ENCODE results near the gene WASF3. TPM values are rescaled to one million over a fixed set of nuclear protein-coding genes. Genes with fewer than 3 reads are reported as not detected.
A peak's percentile ranks its signal among the peaks of the same experiment; 100 is the strongest.

The WASF3 gene
- total RNA-seq, 1 donor from 2014 or later = 9.4 TPM

DNA sequence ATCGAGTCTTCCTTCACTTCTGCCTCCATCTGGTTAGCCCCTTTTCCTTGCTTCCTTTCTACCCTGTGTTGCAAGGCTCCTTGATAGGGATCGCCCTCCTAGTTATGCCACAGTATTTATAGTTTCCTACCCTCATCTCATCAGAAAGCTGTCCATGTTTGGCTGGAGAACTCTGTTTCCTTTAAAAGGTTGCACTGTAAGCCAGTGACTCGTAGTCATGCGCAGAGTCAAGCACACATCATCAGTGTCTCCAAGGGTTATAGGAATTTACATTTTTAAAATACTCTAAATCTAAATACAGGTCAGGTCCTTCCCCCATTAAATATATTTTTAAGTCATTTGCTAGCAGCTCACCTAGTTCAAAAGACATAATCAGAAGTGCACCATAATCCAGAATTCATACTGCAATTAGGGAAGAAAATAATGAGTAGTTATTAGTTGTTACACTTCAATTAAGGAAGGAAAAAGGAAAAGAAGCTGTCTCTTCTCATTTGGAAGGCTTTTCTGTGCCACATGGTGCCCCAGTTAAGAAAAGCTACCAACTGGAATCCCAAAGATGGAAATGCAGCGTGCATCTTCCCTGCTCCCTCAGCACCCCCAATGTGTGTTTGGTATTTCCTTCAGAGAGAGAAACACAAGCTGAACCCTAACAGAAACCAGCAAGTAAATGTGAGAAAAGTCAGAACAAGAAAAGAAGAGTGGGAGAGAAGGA, 122.1 kb downstream of the WASF3 start:
- no peak for DNase-seq (ENCODE audit: low spot score)

GRCh38 chr13:26680123-26680450, 122.6 kb downstream of the WASF3 start:
- no peak for DNase-seq (ENCODE audit: low spot score)

DNA sequence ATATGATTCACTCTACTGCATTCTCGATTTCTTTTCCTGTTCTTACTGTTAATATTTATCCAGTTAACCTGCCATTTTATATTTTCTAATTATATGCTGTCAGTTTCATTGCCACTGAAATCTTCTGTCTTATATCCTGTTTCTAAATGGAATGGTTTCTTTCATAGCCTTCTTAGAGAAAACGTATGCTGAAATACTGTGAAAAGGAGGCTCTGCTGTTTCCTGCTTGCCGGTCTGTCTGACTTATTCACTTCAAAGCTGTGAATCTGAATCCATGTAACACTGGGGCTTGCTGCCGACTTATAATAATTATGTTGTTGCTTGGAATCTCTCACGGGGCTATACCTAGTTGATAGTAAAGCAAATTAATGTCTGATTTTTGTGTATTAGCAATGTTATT, 123.1 kb downstream of the WASF3 start:
- DNase-seq (ENCODE audit: low spot score) = no peak

- no peak for DNase-seq (ENCODE audit: low spot score)
Measured at GRCh38 chr13:26681036-26681435, 123.6 kb downstream of the WASF3 start.

GRCh38 chr13:26682606-26683005, 125.1 kb downstream of the WASF3 start:
- DNase-seq (ENCODE audit: low spot score) = no peak

- DNase-seq (ENCODE audit: low spot score) = no peak
Measured at GRCh38 chr13:26685606-26686005, 128.1 kb downstream of the WASF3 start.

GRCh38 chr13:26686285-26686684, 128.8 kb downstream of the WASF3 start:
- DNase-seq (ENCODE audit: low spot score) = no peak

- no peak for DNase-seq (ENCODE audit: low spot score)
Measured at GRCh38 chr13:26688286-26688685, 130.8 kb downstream of the WASF3 start.

- no peak for DNase-seq (ENCODE audit: low spot score)
Measured at GRCh38 chr13:26688980-26689379, 131.5 kb downstream of the WASF3 start.

DNA sequence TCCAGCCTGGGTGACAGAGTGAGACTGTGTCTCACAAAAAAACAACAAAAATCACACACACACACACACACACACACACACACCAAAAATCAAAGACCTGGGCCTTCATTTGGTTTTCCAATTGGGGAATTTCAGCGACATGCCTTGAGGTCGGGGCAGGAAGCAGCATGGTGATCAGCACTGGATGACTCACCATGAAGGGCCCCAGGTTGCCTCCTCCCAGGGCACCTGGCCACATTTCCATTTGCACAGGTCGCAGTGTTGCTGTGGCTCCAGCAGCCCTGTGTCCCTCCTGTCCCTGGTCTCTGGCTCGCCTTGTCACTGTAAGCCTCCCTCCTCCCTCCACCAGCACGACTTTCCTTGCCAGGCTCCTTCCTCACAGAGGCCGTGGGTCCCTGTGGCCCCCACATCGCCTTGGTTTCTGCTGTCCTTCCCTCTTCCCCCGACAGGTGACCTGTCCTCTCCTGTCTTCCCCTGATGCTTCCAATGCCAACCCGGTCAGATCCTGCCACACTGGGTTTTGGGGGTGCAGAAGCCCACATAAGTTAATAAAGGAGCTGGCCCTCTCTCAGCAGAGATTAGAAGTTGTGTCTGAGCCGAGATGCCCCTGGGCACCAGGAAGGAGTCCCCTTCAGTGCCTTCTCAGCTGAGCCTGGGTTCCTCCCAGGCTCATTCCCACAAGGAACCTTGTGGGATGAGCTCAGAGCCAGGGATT, 136.4 kb downstream of the WASF3 start:
- DNase-seq (ENCODE audit: low spot score) = no peak

- no peak for DNase-seq (ENCODE audit: low spot score)
Measured at GRCh38 chr13:26694609-26695359, 137.3 kb downstream of the WASF3 start.

GRCh38 chr13:26695360-26695705, 137.8 kb downstream of the WASF3 start:
- no peak for DNase-seq (ENCODE audit: low spot score)

GRCh38 chr13:26695891-26696311, 138.4 kb downstream of the WASF3 start:
- DNase-seq (ENCODE audit: low spot score) = no peak

- DNase-seq (ENCODE audit: low spot score) = no peak
Measured at GRCh38 chr13:26697069-26697955, 139.8 kb downstream of the WASF3 start.

GRCh38 chr13:26698392-26699196, 141.1 kb downstream of the WASF3 start:
- peak; percentile 82 for DNase-seq (ENCODE audit: low spot score)

GRCh38 chr13:26699197-26699490, 141.7 kb downstream of the WASF3 start:
- no peak for DNase-seq (ENCODE audit: low spot score)

- DNase-seq (ENCODE audit: low spot score) = no peak
Measured at GRCh38 chr13:26705536-26705935, 148.1 kb downstream of the WASF3 start.

- no peak for DNase-seq (ENCODE audit: low spot score)
Measured at GRCh38 chr13:26706381-26706780, 148.9 kb downstream of the WASF3 start.

DNA sequence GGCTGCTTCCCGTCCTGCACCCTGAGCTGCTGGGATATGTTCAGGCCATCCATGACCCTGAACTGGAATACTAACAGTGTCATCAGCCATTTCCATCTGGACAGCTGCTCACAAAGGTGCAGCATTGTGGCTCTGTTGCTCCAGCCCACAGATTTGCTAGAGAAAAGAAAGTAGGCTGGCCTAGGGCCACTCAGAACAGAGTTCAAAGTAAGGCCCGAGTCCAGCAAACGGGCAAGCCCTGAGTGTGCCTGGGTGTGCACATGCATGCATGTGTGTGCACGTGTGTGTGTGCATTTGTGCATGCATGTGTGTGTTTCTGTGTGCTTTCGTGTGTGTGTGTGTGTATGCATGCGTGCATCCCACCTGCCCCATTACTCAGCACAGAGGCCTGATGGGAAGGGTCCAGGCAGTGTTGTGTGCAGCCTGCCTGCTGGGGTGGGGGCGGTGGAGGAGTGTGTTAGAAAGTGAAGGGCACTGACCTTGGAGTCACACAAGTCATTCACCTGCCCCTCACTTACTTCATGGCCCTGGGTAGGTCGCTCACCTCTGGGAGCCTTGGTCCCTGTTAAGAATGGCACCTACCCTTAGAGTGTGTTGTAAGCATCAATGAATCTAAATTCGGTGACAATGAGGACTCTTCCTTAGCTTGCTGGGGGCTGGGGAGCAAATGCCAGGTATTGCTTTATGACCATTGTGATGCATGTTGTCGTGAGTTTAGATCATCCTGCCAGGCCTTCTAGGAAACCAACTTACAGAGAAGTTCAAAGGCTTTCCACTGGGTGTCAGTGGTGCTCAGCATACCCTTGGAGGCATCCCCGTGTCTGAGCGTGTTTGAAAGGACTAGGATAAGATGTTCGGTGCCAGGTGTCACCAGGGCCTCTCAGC, 149.9 kb downstream of the WASF3 start:
- peak; percentile 36 for DNase-seq (ENCODE audit: low spot score)

DNA sequence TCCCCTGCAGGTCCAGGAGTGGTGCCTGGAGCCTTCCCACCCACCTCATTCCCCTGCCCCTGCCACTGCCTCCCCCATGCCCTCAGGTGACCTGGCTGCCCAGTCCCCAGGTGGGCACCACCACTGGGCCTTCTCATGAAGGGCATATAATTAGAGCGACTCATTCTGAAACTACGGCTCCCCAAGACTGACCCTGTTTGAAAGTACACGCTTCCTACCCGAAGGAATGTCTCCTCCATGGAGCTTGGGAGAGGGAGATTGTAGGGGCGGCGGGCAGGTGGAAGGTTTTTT, 150.5 kb downstream of the WASF3 start:
- no peak for DNase-seq (ENCODE audit: low spot score)
